NCI-H1092 treated with DMSO at 0.1 percent for 48 hours (cell line): ENCODE data around the gene TAGLN3.

Experiments
- DNase-seq: peaks from one replicate; lab custom pipeline; 2025; lab: John Stamatoyannopoulos, UW

Gene TAGLN3

DNA sequence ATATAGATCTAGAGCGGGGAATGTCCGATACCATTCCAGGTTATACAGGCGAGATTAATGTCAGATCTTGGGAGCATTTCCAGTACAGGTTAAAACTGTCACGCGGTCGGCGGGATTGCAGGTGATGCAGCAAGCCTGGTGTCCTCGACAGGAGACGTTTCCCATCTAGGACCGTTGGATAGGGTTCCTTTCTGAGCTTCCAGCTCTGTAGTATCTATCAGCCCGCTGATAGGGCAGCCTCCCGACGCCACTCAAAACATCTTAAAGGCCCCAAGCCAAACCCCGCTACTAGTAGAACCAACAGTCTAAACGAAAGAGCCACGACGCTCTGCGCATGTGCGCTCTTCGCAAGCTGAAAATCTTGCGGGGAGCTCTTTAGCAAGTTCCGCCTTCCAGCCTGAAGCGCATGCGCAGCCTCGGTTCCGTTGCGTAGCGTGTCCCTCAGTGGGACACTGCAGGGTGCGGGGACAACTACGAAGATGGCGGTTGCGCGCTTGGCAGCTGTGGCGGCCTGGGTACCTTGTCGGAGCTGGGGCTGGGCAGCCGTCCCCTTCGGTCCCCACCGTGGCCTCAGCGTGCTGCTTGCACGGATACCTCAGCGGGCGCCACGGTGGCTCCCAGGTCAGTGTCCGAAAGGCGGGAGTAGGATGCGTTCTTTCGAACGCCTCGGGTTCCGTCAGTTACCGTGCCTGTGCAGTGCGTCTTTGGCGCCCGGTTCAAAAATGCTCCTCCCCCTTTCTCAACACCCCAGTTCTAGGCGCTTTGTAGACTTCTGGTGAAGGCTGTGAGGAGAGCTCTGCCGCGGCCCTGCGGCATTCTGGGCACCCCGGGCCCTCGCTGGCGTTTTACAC is 19.9 kb upstream of the TAGLN3 start, which contains the start of gene ABHD10:
ABHD10 (plus strand) TSS at position 444 of the 851 bp plus-strand sequence; CDS start at position 480, 36 bp downstream.
- peak; percentile 95 for DNase-seq

DNA sequence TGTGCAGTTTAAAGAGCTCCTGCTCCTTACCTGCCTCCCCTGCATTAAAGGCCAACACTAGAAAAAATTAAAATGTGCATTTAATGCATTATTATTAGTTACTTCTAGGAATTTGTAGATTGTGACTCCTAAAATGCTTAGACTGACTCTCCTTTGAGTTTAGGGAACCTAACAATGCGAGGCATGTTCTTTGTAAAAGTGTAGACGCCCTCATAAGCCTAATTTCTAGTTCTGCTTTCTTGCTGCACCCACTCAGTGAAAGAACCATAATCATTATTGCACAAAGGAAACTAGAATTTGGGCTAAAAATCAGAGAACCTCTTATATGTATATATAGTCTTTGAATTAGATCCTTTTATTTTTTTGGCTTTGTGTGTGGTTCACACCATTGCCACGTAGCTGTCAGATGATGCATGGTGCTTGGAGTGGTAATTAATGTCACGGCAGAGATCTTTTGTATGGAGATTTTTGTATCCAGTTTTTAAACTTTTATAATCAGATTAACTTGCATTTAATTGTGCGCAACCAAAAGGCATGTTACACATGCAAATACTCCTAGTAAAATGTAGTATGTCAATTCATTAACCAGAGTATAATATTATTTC is 19.2 kb upstream of the TAGLN3 start:
- DNase-seq, result peak; percentile 56

DNA sequence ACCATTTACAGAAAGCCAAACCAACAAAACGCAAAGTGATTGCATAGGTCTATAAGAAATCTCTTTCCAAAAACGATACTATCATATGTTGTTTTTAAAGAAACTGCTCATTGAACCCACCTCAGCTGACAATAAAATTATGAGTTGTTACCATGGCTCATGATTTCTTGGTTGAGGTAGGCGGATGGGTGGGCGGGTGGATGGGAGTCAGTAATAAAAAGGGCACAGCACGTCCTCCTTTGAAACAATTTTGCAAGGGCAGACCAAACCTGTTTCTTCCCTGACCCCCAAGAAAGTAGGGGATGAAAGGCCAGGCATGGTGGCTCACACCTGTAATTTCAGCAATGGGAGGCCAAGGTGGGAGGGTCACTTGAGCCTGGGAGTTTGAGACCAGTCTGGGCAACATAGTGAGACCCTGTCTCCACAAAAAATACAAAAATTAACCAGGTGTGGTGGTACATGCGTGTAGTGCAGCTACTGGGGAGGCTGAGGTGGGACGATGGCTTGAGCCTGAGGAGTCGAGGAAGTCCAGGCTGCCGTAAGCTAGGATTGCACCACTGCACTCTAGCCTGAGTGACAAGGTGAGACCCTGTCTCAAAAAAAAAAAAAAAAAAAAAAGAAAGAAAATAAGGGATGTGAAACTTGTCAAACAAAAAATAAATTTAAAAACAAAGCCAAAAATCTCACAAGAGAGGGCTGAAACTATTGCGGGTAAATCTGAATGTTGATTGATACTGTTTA is 17.8 kb upstream of the TAGLN3 start:
- no peak for DNase-seq

GRCh38 chr3:111981457-111981763 is 17.3 kb upstream of the TAGLN3 start:
- DNase-seq, result no peak

DNA sequence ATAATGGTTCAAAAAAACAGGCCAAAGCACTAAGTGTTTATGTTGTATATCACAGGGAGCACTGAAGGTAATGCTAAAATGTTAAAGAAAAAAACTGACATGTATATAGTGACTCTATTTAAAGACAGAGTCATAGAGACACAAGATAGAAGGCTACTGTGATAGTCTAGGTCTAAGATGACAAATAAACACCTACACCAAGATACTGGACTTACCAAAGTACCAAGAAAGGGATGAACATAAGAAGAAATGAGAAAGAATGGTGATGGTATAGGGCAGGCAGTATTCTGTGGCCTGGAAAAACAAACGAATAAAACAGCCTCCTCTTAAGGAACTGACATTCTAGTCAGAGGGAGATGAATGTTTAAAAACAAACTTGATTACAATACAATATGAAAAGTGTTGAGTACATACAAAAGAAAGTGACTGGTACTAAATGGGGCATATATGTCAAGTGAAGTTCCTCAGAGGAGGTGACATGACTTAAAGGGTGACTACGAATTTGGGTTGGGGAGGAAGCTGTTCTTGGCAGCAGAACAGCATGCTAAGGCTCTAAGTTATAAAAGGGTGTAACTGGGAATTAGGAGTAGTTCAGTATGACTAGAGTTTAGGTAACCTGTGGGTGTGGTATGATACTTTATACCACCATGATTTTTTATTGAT is 14.0 kb upstream of the TAGLN3 start:
- no peak for DNase-seq

DNA sequence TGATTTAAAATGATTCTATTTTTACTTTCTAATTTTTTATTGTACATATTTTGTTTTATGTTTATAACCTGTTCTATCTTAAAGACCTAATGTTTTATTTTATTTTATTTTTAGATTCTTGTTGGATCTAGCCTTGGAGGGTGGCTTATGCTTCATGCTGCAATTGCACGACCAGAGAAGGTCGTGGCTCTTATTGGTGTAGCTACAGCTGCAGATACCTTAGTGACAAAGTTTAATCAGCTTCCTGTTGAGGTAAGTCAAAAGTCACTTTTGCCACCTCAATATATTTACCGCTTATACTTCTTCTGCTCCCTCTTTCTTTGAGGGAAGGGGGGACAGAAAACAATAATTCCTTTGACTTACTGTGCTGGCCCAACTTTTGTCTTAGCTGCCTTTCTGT is 11.9 kb upstream of the TAGLN3 start:
- no peak for DNase-seq

DNA sequence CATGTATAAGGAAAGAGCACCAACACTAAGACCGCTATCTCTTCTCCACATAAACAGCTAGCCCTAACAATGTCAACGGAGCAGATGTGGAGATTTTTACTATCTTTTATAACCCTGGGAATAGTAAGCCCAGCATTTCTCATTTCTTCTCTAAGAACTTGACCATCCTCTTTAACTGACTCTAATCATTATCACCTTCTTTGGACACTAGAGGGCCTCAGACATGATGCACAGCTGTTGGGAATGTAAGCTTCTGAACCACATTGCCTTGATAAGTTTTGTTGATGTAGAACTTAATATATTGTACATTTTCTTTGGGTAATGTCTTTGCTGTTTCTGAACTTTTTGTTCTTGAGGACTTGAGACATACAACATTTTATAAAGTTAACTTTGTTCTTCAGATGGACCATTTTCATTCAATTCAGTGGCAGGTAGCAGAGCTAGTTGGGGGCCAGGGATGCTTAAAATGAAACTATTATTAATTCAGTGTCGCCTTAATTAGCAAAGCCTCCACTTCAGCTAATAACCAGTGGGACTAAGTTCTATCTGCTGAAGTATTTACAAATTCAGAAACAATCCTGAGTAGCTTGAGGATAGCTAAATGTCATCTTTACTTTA is 9.6 kb upstream of the TAGLN3 start:
- DNase-seq, result peak; percentile 75

GRCh38 chr3:111993038-111993437 is 5.7 kb upstream of the TAGLN3 start:
- DNase-seq, result no peak

DNA sequence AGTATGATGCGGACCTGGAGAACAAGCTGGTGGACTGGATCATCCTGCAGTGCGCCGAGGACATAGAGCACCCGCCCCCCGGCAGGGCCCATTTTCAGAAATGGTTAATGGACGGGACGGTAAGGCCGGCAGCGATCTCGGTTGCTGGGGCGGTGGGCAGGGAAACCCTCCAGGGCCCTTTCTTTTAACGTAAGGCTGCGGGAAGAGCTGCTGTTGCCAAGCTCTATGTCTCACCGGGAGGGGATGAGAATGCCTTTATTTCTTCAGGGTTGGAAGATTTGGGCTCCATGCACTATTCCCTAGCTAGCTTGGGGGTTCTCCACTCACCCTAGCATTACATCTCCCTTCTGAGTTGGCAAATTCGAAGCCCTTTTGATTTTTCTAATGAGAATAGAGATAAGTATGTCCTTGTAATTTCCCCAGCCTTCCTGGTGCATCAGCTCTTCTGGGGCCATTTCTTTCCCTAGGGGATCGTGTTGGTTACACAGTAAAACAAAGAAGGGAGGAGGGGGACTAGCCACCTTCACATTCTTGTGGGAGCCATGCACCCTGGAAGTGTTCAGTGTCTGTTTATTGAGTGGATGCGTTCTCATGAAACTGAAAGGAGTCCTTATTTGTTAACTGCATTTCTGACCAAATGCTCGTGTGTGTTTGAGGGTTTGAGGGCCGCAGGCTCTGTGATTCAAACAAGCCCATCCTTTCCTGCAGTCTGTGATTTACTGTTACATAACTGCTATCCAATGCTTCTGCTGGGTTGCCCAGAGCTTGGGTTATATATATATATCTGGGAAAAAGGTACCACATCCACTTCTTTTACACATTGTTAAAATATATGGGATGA is 982 bp downstream of the TAGLN3 start:
- DNase-seq, result peak; percentile 63

- DNase-seq, result no peak
Measured at GRCh38 chr3:112000367-112000771, 1.6 kb downstream of the TAGLN3 start.

DNA sequence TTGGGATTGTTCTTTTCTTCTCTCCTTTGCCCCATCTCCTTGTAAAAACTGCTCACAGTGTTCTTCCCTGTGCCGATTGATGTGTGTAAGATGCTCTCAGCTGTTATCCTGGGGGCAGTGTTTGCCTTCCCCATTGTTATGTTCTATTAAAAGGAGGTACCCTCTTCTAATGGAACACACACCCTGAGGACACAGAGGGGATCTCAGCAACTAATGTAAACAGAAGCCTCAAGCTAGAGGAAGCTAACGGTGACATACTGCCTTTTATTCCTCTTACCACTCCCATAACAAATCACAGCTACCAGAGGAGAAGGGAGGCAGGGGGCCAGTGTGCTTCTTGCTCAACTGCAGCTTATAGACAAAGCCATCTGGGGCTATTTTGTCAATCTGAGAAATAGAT is 2.2 kb downstream of the TAGLN3 start:
- peak; percentile 40 for DNase-seq

DNA sequence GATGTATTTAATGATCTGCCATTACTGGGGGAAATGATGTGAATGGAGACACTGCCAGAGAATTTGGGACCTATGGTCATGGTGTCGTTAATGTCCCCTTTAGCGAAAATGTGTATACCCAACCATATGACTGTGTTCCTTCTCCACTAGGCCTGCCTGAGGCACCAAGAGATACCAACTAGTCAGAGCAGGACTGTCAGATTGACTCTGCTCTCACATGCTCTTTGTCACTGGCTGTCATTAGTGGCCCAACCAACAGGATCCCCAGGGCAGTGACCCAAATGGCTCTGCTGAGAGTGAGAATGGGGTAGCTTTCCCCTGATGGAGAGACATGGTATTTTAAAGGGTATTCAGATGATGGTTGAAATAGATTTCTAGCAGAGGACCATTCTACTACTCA is 2.8 kb downstream of the TAGLN3 start:
- DNase-seq, result no peak

DNA sequence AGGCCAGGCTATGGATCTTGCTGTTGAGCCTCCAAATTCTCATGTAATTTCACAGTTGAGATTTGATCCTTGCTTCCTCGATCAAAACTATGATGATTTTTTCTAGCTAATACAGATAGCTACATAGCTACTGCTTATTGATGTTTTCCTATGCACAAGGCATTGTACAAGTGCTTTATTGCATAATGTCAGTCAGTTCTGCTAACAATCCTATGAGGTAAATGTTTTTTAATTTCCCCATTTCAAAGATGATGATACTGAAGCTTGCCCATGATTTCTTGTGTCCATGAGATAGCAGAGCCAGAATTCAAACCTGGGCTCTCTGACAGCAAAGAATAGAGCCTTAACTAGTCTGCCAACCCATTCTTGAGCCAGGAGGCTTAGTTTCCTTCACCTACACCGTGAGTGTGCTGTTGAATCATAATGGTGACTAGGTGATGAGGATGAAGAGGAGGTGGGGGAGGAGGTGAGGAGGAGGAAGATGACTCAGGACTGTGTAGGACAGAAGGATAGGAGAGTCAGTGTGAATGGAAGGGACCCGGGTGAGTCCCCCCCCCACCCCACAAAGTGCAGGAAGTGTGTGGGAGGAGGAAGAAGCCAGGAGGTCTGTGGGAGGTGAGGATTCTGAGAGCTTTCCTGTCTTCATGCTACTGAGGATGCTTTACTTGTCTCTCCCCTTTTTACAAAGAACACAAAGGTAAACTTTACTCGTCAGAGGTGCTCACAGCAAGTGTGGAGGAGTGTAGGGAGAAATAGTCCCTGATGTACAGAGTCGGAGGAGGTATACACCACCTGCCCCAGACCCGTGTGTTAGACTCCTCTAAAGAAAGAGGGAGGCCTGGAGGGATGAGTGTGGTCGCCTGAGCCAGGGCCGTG is 3.6 kb downstream of the TAGLN3 start:
- no peak for DNase-seq

GRCh38 chr3:112003321-112004080 is 4.8 kb downstream of the TAGLN3 start:
- no peak for DNase-seq

GRCh38 chr3:112004187-112004586 is 5.5 kb downstream of the TAGLN3 start:
- DNase-seq, result no peak

- DNase-seq, result no peak
Measured at GRCh38 chr3:112004669-112005068, 5.9 kb downstream of the TAGLN3 start.

DNA sequence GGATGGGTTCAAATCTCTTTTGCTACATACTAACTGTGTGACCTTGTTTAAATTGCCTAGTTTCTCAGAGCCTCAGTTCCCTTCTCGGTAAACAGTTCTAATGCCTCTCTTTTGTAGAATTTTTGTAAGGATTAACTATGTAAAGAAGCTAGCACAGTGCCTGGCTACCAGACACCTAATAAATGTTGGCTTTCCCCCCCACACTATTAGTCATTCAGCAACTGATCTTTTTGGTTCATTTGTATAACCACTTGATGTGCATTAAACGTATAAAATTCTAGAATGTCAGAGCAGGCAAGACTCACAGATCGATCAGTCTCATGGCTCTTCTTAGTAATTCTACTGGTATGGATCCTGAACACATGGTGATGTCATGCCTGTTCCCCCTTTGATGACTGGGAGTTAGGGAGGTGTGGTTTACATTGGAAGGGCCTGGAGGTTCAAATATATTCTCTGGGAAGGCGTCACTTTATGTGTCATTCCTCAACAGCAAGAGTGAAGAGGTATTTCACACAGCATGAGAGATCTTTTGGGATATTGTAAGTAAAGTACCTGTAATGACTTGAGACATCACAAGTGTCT is 6.5 kb downstream of the TAGLN3 start:
- no peak for DNase-seq

DNA sequence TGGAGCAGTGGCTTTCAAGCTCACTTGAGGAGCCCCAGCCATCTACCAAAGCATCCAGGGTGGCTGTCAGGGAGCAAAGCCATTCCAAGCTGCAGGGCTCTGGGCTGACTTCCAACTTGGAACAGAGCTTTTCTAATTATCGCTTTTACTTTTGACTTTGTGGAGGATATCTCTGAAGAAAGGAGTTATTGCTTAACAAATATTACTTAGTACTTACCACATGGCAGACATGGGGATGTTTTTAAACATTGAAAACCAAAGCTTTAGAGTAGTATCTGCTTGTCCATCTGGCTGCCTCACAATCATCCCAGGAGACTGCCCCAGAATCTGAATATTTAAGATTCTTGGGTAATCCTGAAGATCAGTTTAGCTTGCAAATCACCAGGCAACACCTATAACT is 8.9 kb downstream of the TAGLN3 start:
- DNase-seq, result no peak

DNA sequence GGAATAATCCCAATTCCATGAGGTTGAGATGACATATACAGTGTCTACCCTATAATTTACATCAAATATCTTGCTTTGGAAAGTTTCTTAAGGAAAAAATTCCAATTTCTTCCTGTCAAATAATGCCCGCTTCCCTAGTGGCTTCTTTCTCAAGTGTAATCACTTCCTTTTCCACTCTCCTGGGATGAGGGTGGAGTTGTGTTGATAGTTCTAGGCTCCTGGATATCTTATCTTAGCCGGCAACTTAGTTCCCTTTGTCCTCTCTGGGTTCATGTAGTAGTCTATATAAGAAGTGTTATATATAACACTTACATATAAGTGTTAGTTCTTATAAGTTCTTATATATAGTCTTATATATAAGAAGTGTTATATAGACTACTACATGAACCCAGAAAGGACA is 10.9 kb downstream of the TAGLN3 start:
- DNase-seq, result no peak
